Fibroblast of lung (primary cell): Measurements from ENCODE around the gene DNAL1.

Experiments used
- EZH2 ChIP-seq: IDR thresholded peaks from 2 replicates; pipeline ENCODE4 v1.5.1; 2012; ENCODE audit warnings: low read length, control low read depth, mild to moderate bottlenecking; ENCODE audit errors: missing control alignments
- TF ChIP-seq, protein P1 (sequence below), 2 donors: IDR thresholded peaks in 1 of 2; conservative IDR thresholded peaks in 1 of 2; 1 replicate in 1 of 2; 2 replicates in 1 of 2; pipeline ENCODE4 v1.5.1; 2011 to 2012; ENCODE audit warnings: low read length in 2 of 2, control low read depth in 1 of 2, inconsistent platforms in 1 of 2, low read depth in 1 of 2, mild to moderate bottlenecking in 1 of 2

DNA sequence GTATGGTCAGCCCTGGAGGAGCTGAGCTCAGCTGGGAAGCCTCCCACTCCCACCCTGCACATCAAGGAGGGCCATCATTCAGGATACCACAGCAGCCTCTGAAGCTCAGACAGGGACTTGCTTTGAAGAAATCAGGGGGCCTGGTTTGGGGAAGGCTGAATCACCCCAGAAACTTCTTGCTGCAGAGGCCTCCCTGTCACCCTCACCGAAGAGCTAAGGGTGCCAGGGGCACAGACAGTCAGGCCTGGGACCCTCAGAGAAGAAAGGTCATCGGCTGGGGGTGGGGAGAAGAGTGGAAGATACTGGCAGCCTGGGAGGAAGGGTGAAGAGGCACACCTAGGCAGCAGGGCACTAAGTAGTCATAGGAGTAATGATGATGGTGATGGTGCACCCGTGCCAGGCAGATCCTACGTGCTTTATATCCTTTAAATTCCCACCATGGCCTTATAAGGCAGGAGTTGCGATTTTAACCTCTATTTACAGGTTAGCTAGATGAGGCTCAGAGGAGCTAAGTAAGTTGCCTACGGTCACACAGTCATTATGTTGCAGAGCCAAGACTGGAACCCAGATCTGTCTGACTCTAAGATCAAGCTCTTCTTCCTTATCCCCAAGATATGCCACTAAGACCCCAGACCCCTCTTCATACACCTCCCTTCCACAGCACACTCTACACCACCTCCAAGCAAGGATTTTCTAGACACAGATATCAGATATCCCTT is 97.9 kb downstream of the DNAL1 start:
- no peak for TF ChIP-seq EZH2
- TF ChIP-seq, protein P1, sequence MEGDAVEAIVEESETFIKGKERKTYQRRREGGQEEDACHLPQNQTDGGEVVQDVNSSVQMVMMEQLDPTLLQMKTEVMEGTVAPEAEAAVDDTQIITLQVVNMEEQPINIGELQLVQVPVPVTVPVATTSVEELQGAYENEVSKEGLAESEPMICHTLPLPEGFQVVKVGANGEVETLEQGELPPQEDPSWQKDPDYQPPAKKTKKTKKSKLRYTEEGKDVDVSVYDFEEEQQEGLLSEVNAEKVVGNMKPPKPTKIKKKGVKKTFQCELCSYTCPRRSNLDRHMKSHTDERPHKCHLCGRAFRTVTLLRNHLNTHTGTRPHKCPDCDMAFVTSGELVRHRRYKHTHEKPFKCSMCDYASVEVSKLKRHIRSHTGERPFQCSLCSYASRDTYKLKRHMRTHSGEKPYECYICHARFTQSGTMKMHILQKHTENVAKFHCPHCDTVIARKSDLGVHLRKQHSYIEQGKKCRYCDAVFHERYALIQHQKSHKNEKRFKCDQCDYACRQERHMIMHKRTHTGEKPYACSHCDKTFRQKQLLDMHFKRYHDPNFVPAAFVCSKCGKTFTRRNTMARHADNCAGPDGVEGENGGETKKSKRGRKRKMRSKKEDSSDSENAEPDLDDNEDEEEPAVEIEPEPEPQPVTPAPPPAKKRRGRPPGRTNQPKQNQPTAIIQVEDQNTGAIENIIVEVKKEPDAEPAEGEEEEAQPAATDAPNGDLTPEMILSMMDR (conservative IDR thresholded peaks at IDR 0.05 in 1 of 2, IDR thresholded peaks at IDR 0.05 in 1 of 2; ENCODE audit: low read depth in 1 of 2, low read length in 2 of 2), result no peak
